HCT116 (cell line): ENCODE data around the gene KHK. TPM values are rescaled to one million over a fixed set of nuclear protein-coding genes. Genes with fewer than 3 reads are reported as not detected.

Source experiments
- ATAC-seq: fragments of 200-7000 bp; cut with Tn5 transposase; 2 replicates; pipeline ENCODE4 v1.9.1; 2020; ENCODE audit warnings: mild to moderate bottlenecking, moderate library complexity
- BruUV-seq: library from RNA; stranded (reverse); fragments of 400-500 nt; replicated peaks from 2 replicates; lab custom pipeline; 2021; lab: Mats Ljungman, UMichigan
- CTCF ChIA-PET: fragments of 300-600 bp; sonication (Branson Sonifier 250); formaldehyde crosslinking; loops from one replicate; lab custom pipeline; 2021; ENCODE audit warnings: antibody characterized with exemption; lab: Charles Lee
- POLR2A ChIA-PET: fragments of 300-600, 350-600 bp; sonication (Branson Sonifier 250); formaldehyde crosslinking; loops from one replicate; lab custom pipeline; 2021; ENCODE audit warnings: antibody characterized with exemption; lab: Charles Lee
- RAD21 ChIA-PET, 2 experiments: fragments of 300-600 bp; sonication (Branson Sonifier 250); formaldehyde crosslinking; loops; one replicate each; lab custom pipeline; 2023; ENCODE audit warnings: low total read pairs in 2 of 2; ENCODE audit not compliant: uncharacterized antibody in 2 of 2, unreplicated experiment in 2 of 2, low non-redundant PET in 1 of 2; lab: Charles Lee
- DNase-seq: peaks from one replicate; pipeline ENCODE4 v3.0.0-alpha.2; 2010; ENCODE audit warnings: low read depth, low spot score
- H2AFZ ChIP-seq: fragments of 200-600 bp; shearing (Covaris generic), sonication (generic); 2 replicates; pipeline ENCODE4 v1.6.1; 2017; ENCODE audit warnings: low read depth, mixed run types, mixed read lengths, antibody characterized with exemption, low read length; ENCODE audit not compliant: poor library complexity, severe bottlenecking
- H3K27ac ChIP-seq: 2 replicates; pipeline ENCODE4 v1.5.1; 2012; ENCODE audit warnings: low read depth, low read length
- H3K27me3 ChIP-seq: fragments of 200-600 bp; sonication (generic); 2 replicates; pipeline ENCODE4 v1.6.1; 2016; ENCODE audit warnings: mixed run types, low read length, mixed read lengths; ENCODE audit not compliant: insufficient read depth
- H3K36me3 ChIP-seq, 2 experiments: fragments of 200-500 bp in 1 of 2; fragments of 200-600 bp in 1 of 2; sonication (Bioruptor generic) in 1 of 2; sonication (generic) in 1 of 2; 2 replicates each; pipeline versions ENCODE4 v1.5.1 to v1.6.1; 2014 to 2016; ENCODE audit warnings: low read length in 2 of 2, inconsistent platforms in 1 of 2, mixed read lengths in 1 of 2, mixed run types in 1 of 2; ENCODE audit not compliant: insufficient read depth in 2 of 2, control insufficient read depth in 1 of 2
- H3K4me1 ChIP-seq, 2 experiments: fragments of 200-600 bp in 1 of 2; sonication (generic) in 1 of 2; 2 replicates each; pipeline versions ENCODE4 v1.5.1 to v1.6.1; 2012 to 2017; ENCODE audit warnings: low read length in 2 of 2, inconsistent platforms in 1 of 2, mild to moderate bottlenecking in 1 of 2, mixed read lengths in 1 of 2, mixed run types in 1 of 2, moderate library complexity in 1 of 2; ENCODE audit not compliant: insufficient read depth in 2 of 2, control insufficient read depth in 1 of 2
- H3K4me2 ChIP-seq: fragments of 200-600 bp; sonication (generic); 2 replicates; pipeline ENCODE4 v1.6.1; 2017; ENCODE audit warnings: mixed run types, low read length, mixed read lengths
- H3K4me3 ChIP-seq, 2 experiments: fragments of 200-600 bp in 1 of 2; sonication (generic) in 1 of 2; replicated peaks in 1 of 2; 2 replicates each; pipeline ENCODE4 v1.5.1; 2011 to 2016; ENCODE audit warnings: low read length in 2 of 2, control low read depth in 1 of 2, low read depth in 1 of 2, mild to moderate bottlenecking in 1 of 2, mixed read lengths in 1 of 2, mixed run types in 1 of 2
- H3K79me2 ChIP-seq: fragments of 200-600 bp; sonication (generic); 2 replicates; pipeline ENCODE4 v1.6.1; 2017; ENCODE audit warnings: mild to moderate bottlenecking, mixed run types, low read length, moderate library complexity, mixed read lengths; ENCODE audit not compliant: insufficient read depth
- H3K9ac ChIP-seq: fragments of 200-600 bp; sonication (generic); 2 replicates; pipeline ENCODE4 v1.6.1; 2016; ENCODE audit warnings: low read length, mixed read lengths
- H3K9me2 ChIP-seq: fragments of 200-600 bp; sonication (generic), shearing (Covaris generic); 2 replicates; pipeline ENCODE4 v1.6.1; 2017; ENCODE audit warnings: mixed run types, mild to moderate bottlenecking, moderate library complexity; ENCODE audit not compliant: insufficient read depth
- H3K9me3 ChIP-seq, 2 experiments: fragments of 200-500 bp in 1 of 2; fragments of 200-600 bp in 1 of 2; sonication (Bioruptor generic) in 1 of 2; sonication (generic) in 1 of 2; 2 replicates each; pipeline ENCODE4 v1.6.1; 2014 to 2017; ENCODE audit warnings: low read length in 2 of 2, mixed read lengths in 2 of 2, inconsistent platforms in 1 of 2, low read depth in 1 of 2, mild to moderate bottlenecking in 1 of 2, mixed run types in 1 of 2, moderate library complexity in 1 of 2; ENCODE audit not compliant: control insufficient read depth in 1 of 2, insufficient read depth in 1 of 2
- H4K20me1 ChIP-seq: fragments of 200-600 bp; sonication (generic), shearing (Covaris generic); 2 replicates; pipeline ENCODE4 v1.6.1; 2017; ENCODE audit warnings: mixed run types, mild to moderate bottlenecking, moderate library complexity; ENCODE audit not compliant: insufficient read depth
- CBX3 ChIP-seq: IDR thresholded peaks from 2 replicates; pipeline ENCODE4 v1.6.1; 2012; ENCODE audit warnings: low read depth
- ELF1 ChIP-seq: IDR thresholded peaks from 2 replicates; pipeline ENCODE4 v1.6.1; 2012; ENCODE audit warnings: low read depth, borderline replicate concordance
- EZH2 ChIP-seq: fragments of 200-600 bp; sonication (generic); IDR thresholded peaks from 2 replicates; pipeline ENCODE4 v1.6.1; 2017; ENCODE audit warnings: antibody characterized with exemption, mixed run types
- EZH2phosphoT487 ChIP-seq: fragments of 200-600 bp; IDR thresholded peaks from 2 replicates; pipeline ENCODE4 v1.6.1; 2018; ENCODE audit warnings: antibody characterized with exemption, borderline replicate concordance
- MAX ChIP-seq: IDR thresholded peaks from 2 replicates; pipeline ENCODE4 v1.6.1; 2012
- RAD21 ChIP-seq: IDR thresholded peaks from 2 replicates; pipeline ENCODE4 v1.6.1; 2012; ENCODE audit warnings: low read depth, mild to moderate bottlenecking
- REST ChIP-seq: IDR thresholded peaks from 2 replicates; pipeline ENCODE4 v1.6.1; 2012; ENCODE audit warnings: low read depth
- SP1 ChIP-seq: IDR thresholded peaks from 2 replicates; pipeline ENCODE4 v1.6.1; 2012; ENCODE audit warnings: low read depth
- SRF ChIP-seq: IDR thresholded peaks from 2 replicates; pipeline ENCODE4 v1.6.1; 2012; ENCODE audit warnings: low read depth
- TCF7L2 ChIP-seq: IDR thresholded peaks from 2 replicates; pipeline ENCODE4 v1.7.0; 2011; ENCODE audit warnings: borderline replicate concordance, inconsistent platforms; ENCODE audit not compliant: insufficient read depth, insufficient read length; ENCODE audit errors: extremely low read depth
- YY1 ChIP-seq: IDR thresholded peaks from 2 replicates; pipeline ENCODE4 v1.6.1; 2011; ENCODE audit warnings: low read length, low read depth, moderate library complexity, mild to moderate bottlenecking; ENCODE audit not compliant: insufficient replicate concordance; ENCODE audit errors: extremely low read depth
- ZFX ChIP-seq: fragments of 450-650 bp; IDR thresholded peaks from 2 replicates; pipeline ENCODE4 v1.6.1; 2017
- intact Hi-C: fragments of 100-400 bp; cut with micrococcal nuclease; formaldehyde crosslinking; loops from 2 replicates; pipeline ENCODE4 v1.10.0; 2022
- total RNA-seq: library from RNA; stranded (reverse); gene quantifications from one replicate; pipeline ENCODE4 v1.2.1, GENCODE V29; 2021; ENCODE audit not compliant: unreplicated experiment

KHK gene
- total RNA-seq, 1 experiment from 2014 or later, result 6.7 TPM

- Histone ChIP-seq H3K9ac (no peak overlapping the region), H3K4me3 (no peak overlapping the region), H2AFZ (no peak overlapping the region), H3K4me2 (no peak overlapping the region), H3K36me3 (no peaks in the 10 kb centered on the region), H4K20me1 (no peaks in the 10 kb centered on the region), H3K4me1 (peaks cover 0 to 12% of the 10 kb centered on the region in 2 experiments; a peak in 2 of 4 replicates), H3K27me3 (no peaks in the 10 kb centered on the region), H3K9me2 (no peaks in the 10 kb centered on the region), H3K9me3 (no peaks in the 10 kb centered on the region), H3K79me2 (no peaks in the 10 kb centered on the region), H3K27ac (no peak overlapping the region)
- RAD21 ChIA-PET, result no interaction called here
- BruUV-seq, result no TSS peak
- intact Hi-C loops, result no loop called here
- DNase-seq (no peak), ATAC-seq (no peak)
- POLR2A ChIA-PET, result no interaction called here
- TF ChIP-seq RAD21, result no peak
- no peak for TF ChIP-seq EZH2
- TF ChIP-seq SRF, result no peak
- TF ChIP-seq REST, result no peak
- TF ChIP-seq ZFX, result no peak
- TF ChIP-seq CBX3, result no peak
- no peak for TF ChIP-seq SP1
- TF ChIP-seq ELF1, result no peak
- TF ChIP-seq MAX, result no peak
- TF ChIP-seq TCF7L2, result no peak
- TF ChIP-seq EZH2phosphoT487, result no peak
- no peak for TF ChIP-seq YY1
- CTCF ChIA-PET, result no interaction called here
Measured at GRCh38 chr2:27121906-27122305, 35.3 kb downstream of the KHK start.
